SK-N-SH treated with all-trans-retinoic acid at 6 μM for 48 hours (cell line): Measurements from ENCODE around the gene BRD1.

Experiments used
- ATAC-seq: fragments of 200-7000 bp; cut with Tn5 transposase; 3 replicates; pipeline ENCODE4 v1.9.1; 2020; ENCODE audit warnings: mild to moderate bottlenecking, moderate library complexity
- ARNTL ChIP-seq: fragments of 450-650 bp; formaldehyde crosslinking; IDR thresholded peaks from 2 replicates; pipeline ENCODE4 v1.5.0; 2020; ENCODE audit warnings: low read depth, mild to moderate bottlenecking, moderate library complexity, borderline replicate concordance
- BACH2 ChIP-seq: fragments of 250-450 bp; sonication (Bioruptor Pico); IDR thresholded peaks from 2 replicates; pipeline ENCODE4 v1.9.0; 2021; ENCODE audit warnings: mild to moderate bottlenecking, borderline replicate concordance
- CREB5 ChIP-seq: fragments of 250-450 bp; sonication (Bioruptor Pico); IDR thresholded peaks from 2 replicates; pipeline ENCODE4 v1.5.1; 2020; ENCODE audit warnings: low read depth, mild to moderate bottlenecking, moderate library complexity
- CSDC2 ChIP-seq: fragments of 250-450 bp; sonication (Bioruptor Pico); IDR thresholded peaks from 2 replicates; pipeline ENCODE4 v1.5.0; 2020; ENCODE audit warnings: mild to moderate bottlenecking, moderate library complexity
- CSRNP3 ChIP-seq: fragments of 250-450 bp; sonication (Bioruptor Pico); IDR thresholded peaks from 2 replicates; pipeline ENCODE4 v1.5.1; 2021; ENCODE audit warnings: mild to moderate bottlenecking, moderate library complexity
- ESRRG ChIP-seq: fragments of 250-450 bp; sonication (Bioruptor Pico); IDR thresholded peaks from 2 replicates; pipeline ENCODE4 v1.6.1; 2021; ENCODE audit warnings: mild to moderate bottlenecking
- GLIS3 ChIP-seq: fragments of 250-450 bp; sonication (Bioruptor Pico); IDR thresholded peaks from 2 replicates; pipeline ENCODE4 v1.5.0; 2020; ENCODE audit warnings: mild to moderate bottlenecking, moderate library complexity
- ISL1 ChIP-seq: fragments of 250-450 bp; sonication (Bioruptor Pico); IDR thresholded peaks from 2 replicates; pipeline ENCODE4 v2.1.2; 2022; ENCODE audit warnings: mild to moderate bottlenecking, moderate library complexity
- OSR1 ChIP-seq: fragments of 250-450 bp; sonication (Bioruptor Pico); IDR thresholded peaks from 2 replicates; pipeline ENCODE4 v1.8.0; 2022; ENCODE audit warnings: moderate library complexity, mild to moderate bottlenecking, inconsistent platforms
- PATZ1 ChIP-seq: fragments of 250-450 bp; sonication (Bioruptor Pico); IDR thresholded peaks from 2 replicates; pipeline ENCODE4 v1.8.0; 2020; ENCODE audit warnings: mild to moderate bottlenecking, moderate library complexity, borderline replicate concordance
- POU6F1 ChIP-seq: fragments of 250-450 bp; sonication (Bioruptor Pico); IDR thresholded peaks from 2 replicates; pipeline ENCODE4 v1.8.0; 2021; ENCODE audit warnings: low read depth, mild to moderate bottlenecking, moderate library complexity, borderline replicate concordance
- RARB ChIP-seq: fragments of 250-450 bp; sonication (Bioruptor Pico); IDR thresholded peaks from 2 replicates; pipeline ENCODE4 v1.8.0; 2021; ENCODE audit warnings: mild to moderate bottlenecking, moderate library complexity
- SNAI2 ChIP-seq: fragments of 250-450 bp; sonication (Bioruptor Pico); IDR thresholded peaks from 2 replicates; pipeline ENCODE4 v1.5.0; 2020; ENCODE audit warnings: mild to moderate bottlenecking, moderate library complexity
- TCF4 ChIP-seq: fragments of 250-450 bp; sonication (Bioruptor Pico); IDR thresholded peaks from 2 replicates; pipeline ENCODE4 v1.8.0; 2021; ENCODE audit warnings: mild to moderate bottlenecking, moderate library complexity, borderline replicate concordance
- TOX ChIP-seq: fragments of 250-450 bp; sonication (Bioruptor Pico); IDR thresholded peaks from 2 replicates; pipeline ENCODE4 v1.8.0; 2021; ENCODE audit warnings: mild to moderate bottlenecking, moderate library complexity, borderline replicate concordance
- ZC3H10 ChIP-seq: fragments of 250-450 bp; sonication (Bioruptor Pico); IDR thresholded peaks from 2 replicates; pipeline ENCODE4 v1.5.1; 2021; ENCODE audit warnings: mild to moderate bottlenecking, moderate library complexity
- ZFP3 ChIP-seq: fragments of 250-450 bp; sonication (Bioruptor Pico); IDR thresholded peaks from 2 replicates; pipeline ENCODE4 v1.5.0; 2020; ENCODE audit warnings: mild to moderate bottlenecking, moderate library complexity
- ZFP30 ChIP-seq: fragments of 450-650 bp; formaldehyde crosslinking; IDR thresholded peaks from 2 replicates; pipeline ENCODE4 v1.5.0; 2022; ENCODE audit warnings: mild to moderate bottlenecking, moderate library complexity
- ZNF565 ChIP-seq: fragments of 450-650 bp; formaldehyde crosslinking; conservative IDR thresholded peaks from 2 replicates; pipeline ENCODE4 v1.5.0; 2020; ENCODE audit warnings: low read depth, mild to moderate bottlenecking, moderate library complexity
- ZNF70 ChIP-seq: fragments of 450-650 bp; formaldehyde crosslinking; IDR thresholded peaks from 2 replicates; pipeline ENCODE4 v1.5.0; 2020; ENCODE audit warnings: mild to moderate bottlenecking, moderate library complexity

The BRD1 gene

GRCh38 chr22:49786976-49787706 is 40.5 kb downstream of the BRD1 start:
- no peak for TF ChIP-seq ARNTL
- no peak for TF ChIP-seq ZFP3 (CRISPR knock-in tag)
- TF ChIP-seq BACH2 (CRISPR knock-in tag) = no peak
- no peak for TF ChIP-seq SNAI2 (CRISPR knock-in tag)
- TF ChIP-seq ZFP30 = no peak
- no peak for TF ChIP-seq ZC3H10
- no peak for TF ChIP-seq ZNF565 (CRISPR knock-in tag)
- no peak for TF ChIP-seq TCF4
- TF ChIP-seq TOX (CRISPR knock-in tag) = no peak
- TF ChIP-seq PATZ1 (CRISPR knock-in tag) = no peak
- TF ChIP-seq CSRNP3 (CRISPR knock-in tag) = no peak
- no peak for TF ChIP-seq ESRRG (CRISPR knock-in tag)
- TF ChIP-seq OSR1 = no peak
- no peak for TF ChIP-seq CREB5
- TF ChIP-seq ISL1 = no peak
- TF ChIP-seq CSDC2 (CRISPR knock-in tag) = no peak
- no peak for ATAC-seq

GRCh38 chr22:49785841-49786471 is 41.7 kb downstream of the BRD1 start:
- no peak for TF ChIP-seq ZNF565 (CRISPR knock-in tag)
- TF ChIP-seq CREB5 = no peak
- TF ChIP-seq PATZ1 (CRISPR knock-in tag) = no peak
- no peak for TF ChIP-seq SNAI2 (CRISPR knock-in tag)
- TF ChIP-seq ZNF70 (CRISPR knock-in tag) = no peak
- no peak for TF ChIP-seq TOX (CRISPR knock-in tag)
- TF ChIP-seq TCF4 = no peak
- ATAC-seq = no peak

- ATAC-seq = no peak
- TF ChIP-seq TOX (CRISPR knock-in tag) (no peak), GLIS3 (CRISPR knock-in tag) (no peak), ARNTL (no peak), CSDC2 (CRISPR knock-in tag) (no peak), BACH2 (CRISPR knock-in tag) (no peak), ZC3H10 (no peak)
- TF ChIP-seq, all 23 proteins: peak for 0
Observed at GRCh38 chr22:49785046-49785521, 42.6 kb downstream of the BRD1 start.

- TF ChIP-seq ZNF565 (CRISPR knock-in tag) (no peak), POU6F1 (CRISPR knock-in tag) (no peak), RARB (no peak), OSR1 (no peak), ZFP3 (CRISPR knock-in tag) (no peak), GLIS3 (CRISPR knock-in tag) (no peak), CSDC2 (CRISPR knock-in tag) (no peak), ESRRG (CRISPR knock-in tag) (no peak)
Observed at GRCh38 chr22:49784630-49784971, 43.1 kb downstream of the BRD1 start.

More at GRCh38 chr22:49784630-49784971, 43.1 kb downstream of the BRD1 start:
- no peak for ATAC-seq
